ENCODE measurements around the gene ZFAND3.

GRCh38 chr6:38099221-38099620, 279.7 kb downstream of the ZFAND3 start:
- no peak for TF ChIP-seq REST (IDR thresholded peaks at IDR 0.05; ENCODE audit: borderline replicate concordance)
- TF ChIP-seq MXI1 (conservative IDR thresholded peaks at IDR 0.05; ENCODE audit: poor library complexity, severe bottlenecking), result no peak
- TF ChIP-seq CTCF (IDR thresholded peaks at IDR 0.05; ENCODE audit: poor library complexity, severe bottlenecking), result no peak
- no peak for TF ChIP-seq EZH2 (IDR thresholded peaks at IDR 0.05; ENCODE audit: borderline replicate concordance, insufficient read depth, low read length, poor library complexity, severe bottlenecking)
- no peak for TF ChIP-seq TAF1 (IDR thresholded peaks at IDR 0.05; ENCODE audit: low read depth)
- TF ChIP-seq EP300 (conservative IDR thresholded peaks at IDR 0.05; ENCODE audit: poor library complexity, severe bottlenecking), result no peak
- no peak for TF ChIP-seq POLR2AphosphoS5 (IDR thresholded peaks at IDR 0.05)
- TF ChIP-seq SMC3 (conservative IDR thresholded peaks at IDR 0.05; ENCODE audit: poor library complexity), result no peak

Data from neural cell (in vitro differentiated cells).